PC-9 (cell line): ENCODE data around the gene MTHFD1L. TPM values are rescaled to one million over a fixed set of nuclear protein-coding genes. Genes with fewer than 3 reads are reported as not detected.

Experiments used
- BruUV-seq: library from RNA; stranded (reverse); fragments of 400-500 nt; replicated peaks from 2 replicates; lab custom pipeline; 2021; lab: Mats Ljungman, UMichigan
- CTCF ChIA-PET: fragments of 300-600 bp; sonication (Branson Sonifier 250); formaldehyde crosslinking; loops from one replicate; lab custom pipeline; 2022; ENCODE audit warnings: antibody characterized with exemption; lab: Charles Lee
- POLR2A ChIA-PET: fragments of 300-600 bp; sonication (Branson Sonifier 250); formaldehyde crosslinking; loops from one replicate; lab custom pipeline; 2022; ENCODE audit warnings: antibody characterized with exemption; ENCODE audit not compliant: unreplicated experiment; lab: Charles Lee
- DNase-seq, 2 experiments: peaks; one replicate each; pipeline versions ENCODE4 v3.0.0 to v3.0.0-alpha.2; 2015 to 2022; ENCODE audit warnings: mixed read lengths in 1 of 2
- H2AFZ ChIP-seq: fragments of 200-600 bp; sonication (generic); 2 replicates; pipeline ENCODE4 v1.8.1; 2017; ENCODE audit warnings: antibody characterized with exemption
- H3F3A ChIP-seq: fragments of 200-600 bp; sonication (generic); 2 replicates; pipeline ENCODE4 v1.8.1; 2017; ENCODE audit warnings: antibody characterized with exemption, mild to moderate bottlenecking, low read depth; ENCODE audit not compliant: insufficient read depth
- H3K27ac ChIP-seq: fragments of 200-600 bp; sonication (generic); 2 replicates; pipeline ENCODE4 v1.6.1; 2016; ENCODE audit warnings: mixed run types
- H3K27me3 ChIP-seq: fragments of 200-600 bp; sonication (generic); 2 replicates; pipeline ENCODE4 v1.6.1; 2016; ENCODE audit warnings: low read depth, mixed run types; ENCODE audit not compliant: insufficient read depth
- H3K36me3 ChIP-seq: fragments of 200-600 bp; sonication (generic); 2 replicates; pipeline ENCODE4 v1.6.1; 2016; ENCODE audit warnings: low read depth, mixed run types
- H3K4me1 ChIP-seq: fragments of 200-600 bp; sonication (generic); replicated peaks from 2 replicates; pipeline ENCODE4 v1.6.1; 2016; ENCODE audit warnings: mixed run types; ENCODE audit not compliant: insufficient read depth
- H3K4me2 ChIP-seq: fragments of 200-600 bp; sonication (generic); 2 replicates; pipeline ENCODE4 v1.6.1; 2017; ENCODE audit warnings: mixed run types
- H3K4me3 ChIP-seq: fragments of 200-600 bp; sonication (generic); 2 replicates; pipeline ENCODE4 v1.6.1; 2016; ENCODE audit warnings: mixed run types
- H3K79me2 ChIP-seq: fragments of 200-600 bp; sonication (generic); 2 replicates; pipeline ENCODE4 v1.6.1; 2017; ENCODE audit warnings: low read depth, mixed run types
- H3K9me2 ChIP-seq: fragments of 200-600 bp; sonication (generic); 2 replicates; pipeline ENCODE4 v1.8.1; 2017; ENCODE audit warnings: mild to moderate bottlenecking; ENCODE audit not compliant: insufficient read depth
- H3K9me3 ChIP-seq: fragments of 200-600 bp; sonication (generic); 2 replicates; pipeline ENCODE4 v1.8.1; 2016; ENCODE audit warnings: low read depth; ENCODE audit not compliant: insufficient read depth
- H4K20me1 ChIP-seq: fragments of 200-600 bp; sonication (generic); 2 replicates; pipeline ENCODE4 v1.8.1; 2017; ENCODE audit not compliant: insufficient read depth
- CTCF ChIP-seq: fragments of 200-600 bp; sonication (generic); conservative IDR thresholded peaks from 2 replicates; pipeline ENCODE4 v1.6.1; 2017; ENCODE audit warnings: mixed run types, antibody characterized with exemption, mild to moderate bottlenecking, moderate library complexity
- EZH2 ChIP-seq: fragments of 200-600 bp; sonication (generic); IDR thresholded peaks from 2 replicates; pipeline ENCODE4 v1.8.0; 2017; ENCODE audit warnings: antibody characterized with exemption, low read depth
- intact Hi-C: fragments of 100-400 bp; cut with micrococcal nuclease; formaldehyde crosslinking; loops from one replicate; pipeline ENCODE4 v1.10.0; 2022; ENCODE audit not compliant: unreplicated experiment
- total RNA-seq: library from RNA; stranded (reverse); gene quantifications from 2 replicates; pipeline ENCODE4 v1.2.3, GENCODE V29; 2021

The MTHFD1L gene
- total RNA-seq, 1 experiment from 2014 or later: 53.3 TPM

- no peak overlapping the region for H3K4me3 ChIP-seq
- no peak overlapping the region for H2AFZ ChIP-seq
- no peaks in the 10 kb centered on the region for H3K4me1 ChIP-seq
- no peak overlapping the region for H3K4me2 ChIP-seq
- no peaks in the 10 kb centered on the region for H3K79me2 ChIP-seq
- H3K27ac ChIP-seq: no peak overlapping the region
- H4K20me1 ChIP-seq: no peaks in the 10 kb centered on the region; the same call in 1 of the 2 replicates
- POLR2A ChIA-PET: no interaction called here
- intact Hi-C loops: no loop called here
- peak in 1 of 2 experiments; percentile 56 for DNase-seq
- H3K9me2 ChIP-seq: no peaks in the 10 kb centered on the region
- no peak for TF ChIP-seq EZH2
- TF ChIP-seq CTCF: no peak
- BruUV-seq: no TSS peak
- no peaks in the 10 kb centered on the region for H3K27me3 ChIP-seq
- CTCF ChIA-PET: no interaction called here
- H3K36me3 ChIP-seq: peaks cover 11% of the 10 kb centered on the region
- H3F3A ChIP-seq: peaks cover 3% of the 10 kb centered on the region; the same call in 1 of the 2 replicates
- H3K9me3 ChIP-seq: no peaks in the 10 kb centered on the region
Observed at GRCh38 chr6:150934380-150934779, 68.9 kb downstream of the MTHFD1L start.

GRCh38 chr6:150936021-150936555 lies 70.6 kb downstream of the MTHFD1L start:
- no peak for DNase-seq
- TF ChIP-seq EZH2 (no peak), CTCF (no peak)
- H3K36me3 ChIP-seq: peaks cover 11% of the 10 kb centered on the region
- no peaks in the 10 kb centered on the region for H3K9me2 ChIP-seq
- no peak overlapping the region for H3K4me2 ChIP-seq
- intact Hi-C loops: no loop called here
- no peaks in the 10 kb centered on the region for H3K4me1 ChIP-seq
- peaks cover 3% of the 10 kb centered on the region; the same call in 1 of the 2 replicates for H3F3A ChIP-seq
- CTCF ChIA-PET: no interaction called here
- no peak overlapping the region for H3K4me3 ChIP-seq
- POLR2A ChIA-PET: no interaction called here
- H2AFZ ChIP-seq: no peak overlapping the region
- H4K20me1 ChIP-seq: no peaks in the 10 kb centered on the region; the same call in 1 of the 2 replicates
- BruUV-seq: no TSS peak
- no peaks in the 10 kb centered on the region for H3K27me3 ChIP-seq
- H3K9me3 ChIP-seq: no peaks in the 10 kb centered on the region
- H3K79me2 ChIP-seq: no peaks in the 10 kb centered on the region
- no peak overlapping the region for H3K27ac ChIP-seq

- no TSS peak for BruUV-seq
- H3K4me2 ChIP-seq: no peak overlapping the region
- TF ChIP-seq EZH2 (no peak), CTCF (no peak)
- H3K79me2 ChIP-seq: no peaks in the 10 kb centered on the region
- H3K36me3 ChIP-seq: peaks cover 11% of the 10 kb centered on the region
- no peak overlapping the region for H3K4me3 ChIP-seq
- H2AFZ ChIP-seq: no peak overlapping the region
- intact Hi-C loops: no loop called here
- H3K9me2 ChIP-seq: no peaks in the 10 kb centered on the region
- CTCF ChIA-PET: no interaction called here
- no peaks in the 10 kb centered on the region for H4K20me1 ChIP-seq
- POLR2A ChIA-PET: no interaction called here
- H3K27me3 ChIP-seq: no peaks in the 10 kb centered on the region
- H3F3A ChIP-seq: peaks cover 3% of the 10 kb centered on the region; the same call in 1 of the 2 replicates
- H3K27ac ChIP-seq: no peak overlapping the region
- H3K9me3 ChIP-seq: no peaks in the 10 kb centered on the region
- DNase-seq: no peak
- no peaks in the 10 kb centered on the region for H3K4me1 ChIP-seq
Observed at GRCh38 chr6:150937132-150937906, 71.8 kb downstream of the MTHFD1L start.
